GM19240 (cell line): ENCODE measurements around the gene SPATA21.

Experiments
- DNase-seq: peaks from one replicate; pipeline ENCODE4 v3.0.0; 2011; ENCODE audit warnings: low spot score; ENCODE audit not compliant: insufficient read length

The SPATA21 gene

GRCh38 chr1:16421201-16421600, 16.0 kb downstream of the SPATA21 start:
- DNase-seq, result no peak

DNA sequence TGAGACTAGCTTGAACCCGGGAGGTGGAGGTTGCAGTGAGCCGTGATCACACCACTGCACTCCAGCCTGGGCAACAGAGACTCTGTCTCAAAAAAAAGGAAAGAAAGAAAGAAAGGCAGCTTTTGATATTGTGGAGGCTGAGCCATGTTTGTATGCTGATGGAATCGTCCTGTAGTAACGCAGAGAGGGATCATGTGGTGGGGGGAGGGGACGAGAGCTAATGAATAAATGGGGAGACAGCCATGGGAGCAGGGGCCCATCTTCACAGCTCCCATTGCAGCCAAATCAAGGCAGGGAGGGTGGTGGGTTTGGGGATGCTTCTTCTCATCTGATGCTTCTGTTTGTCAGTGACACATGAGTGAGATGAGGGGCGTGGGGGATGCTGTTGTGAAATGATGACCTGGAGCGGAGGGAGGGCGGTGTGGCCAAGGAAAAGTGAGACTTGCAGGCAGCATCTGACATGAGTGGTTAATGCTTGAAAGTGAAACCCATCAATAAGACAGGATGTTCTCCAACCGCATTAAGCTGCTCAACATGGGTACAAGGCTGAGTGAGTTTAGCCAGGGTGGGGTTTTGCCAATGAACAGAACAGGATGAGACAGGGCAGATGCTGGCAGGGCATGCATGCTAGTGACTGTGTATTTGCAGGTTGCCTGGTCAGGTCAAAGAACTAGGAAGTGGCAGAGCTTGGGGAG, 16.7 kb downstream of the SPATA21 start:
- DNase-seq, result peak; percentile 67

DNA sequence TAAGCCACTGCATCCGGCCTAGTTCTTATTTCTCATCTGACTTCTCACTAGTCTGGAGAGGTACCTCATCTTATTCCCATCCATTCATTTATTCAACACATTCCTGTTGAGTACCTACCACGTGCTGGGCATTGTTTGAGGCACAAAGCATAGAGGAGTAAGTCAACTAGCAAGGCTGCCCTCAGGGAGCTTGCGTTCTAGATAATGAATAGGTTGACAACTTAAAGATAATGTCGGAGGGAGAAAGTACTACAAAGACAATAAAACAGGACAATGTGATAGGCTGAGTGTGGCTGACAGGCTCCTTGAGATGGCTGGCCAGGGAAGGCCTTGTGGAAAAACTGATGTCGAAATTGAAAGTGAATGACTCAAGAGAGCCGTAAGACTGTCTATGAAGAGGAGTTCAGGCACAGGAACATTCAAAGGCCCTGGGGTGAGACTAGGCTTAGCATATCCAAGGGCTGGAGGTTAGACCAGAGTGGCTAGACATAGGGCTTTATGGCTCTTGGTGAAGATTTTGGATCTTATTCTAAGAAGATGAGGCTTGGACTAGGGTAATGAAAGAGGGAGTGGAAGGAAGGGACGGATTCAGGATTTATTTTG, 18.3 kb downstream of the SPATA21 start:
- no peak for DNase-seq

- no peak for DNase-seq
Measured at GRCh38 chr1:16413191-16413590, 24.0 kb downstream of the SPATA21 start.

DNA sequence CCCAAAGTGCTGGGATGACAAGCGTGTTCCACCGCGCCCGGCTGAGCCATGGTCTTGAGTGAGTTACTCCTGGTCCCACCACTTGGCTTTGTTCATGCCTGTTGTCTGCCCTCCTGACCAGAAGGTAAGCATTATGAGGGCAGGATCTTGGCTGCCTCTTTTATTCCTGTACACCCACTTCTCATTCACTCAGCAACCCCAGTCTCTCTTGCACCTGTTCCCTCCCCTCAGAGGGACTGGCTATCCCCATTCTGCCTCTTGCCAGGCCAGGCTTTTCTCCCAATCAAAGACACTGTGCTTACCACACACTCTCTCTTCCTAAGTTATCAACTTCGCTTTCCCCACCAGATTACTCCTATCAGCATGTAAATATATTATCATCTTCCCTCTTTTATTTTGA, 26.4 kb downstream of the SPATA21 start:
- DNase-seq, result no peak

DNA sequence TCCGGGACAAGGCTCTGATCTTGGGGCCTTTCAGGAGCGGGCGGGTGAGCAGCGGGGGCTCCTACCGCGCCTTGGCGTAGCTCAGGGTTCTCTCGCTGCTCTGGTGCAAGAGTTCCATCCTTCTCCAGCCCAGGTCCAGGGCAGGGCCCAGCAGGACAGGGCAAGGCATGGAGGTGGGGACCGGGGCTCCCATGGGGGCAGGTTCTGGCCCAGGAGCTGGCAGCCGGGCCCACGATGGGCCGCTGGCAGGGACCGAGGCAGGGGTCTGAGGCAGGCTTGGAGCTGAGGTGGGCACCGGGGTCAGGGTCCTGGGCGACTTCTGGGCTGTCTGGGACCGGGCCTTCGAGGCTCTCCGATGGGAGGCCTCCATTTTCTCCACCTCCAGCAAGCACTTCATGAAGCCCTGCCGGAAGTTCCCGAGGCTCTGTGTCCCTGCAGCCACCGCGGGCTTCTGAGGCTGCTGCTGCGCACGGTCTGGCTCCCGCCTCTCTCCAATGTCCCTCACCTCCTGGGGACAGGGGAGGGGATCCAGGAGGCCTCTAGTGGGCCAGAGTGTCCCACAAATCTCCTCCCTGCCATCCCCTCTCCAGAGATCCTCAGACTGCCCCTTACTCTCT, 27.6 kb downstream of the SPATA21 start:
- no peak for DNase-seq

- no peak for DNase-seq
Measured at GRCh38 chr1:16406868-16407267, 30.4 kb downstream of the SPATA21 start.

GRCh38 chr1:16405441-16405840, 31.8 kb downstream of the SPATA21 start:
- DNase-seq, result no peak

GRCh38 chr1:16402742-16403141, 34.5 kb downstream of the SPATA21 start:
- no peak for DNase-seq

DNA sequence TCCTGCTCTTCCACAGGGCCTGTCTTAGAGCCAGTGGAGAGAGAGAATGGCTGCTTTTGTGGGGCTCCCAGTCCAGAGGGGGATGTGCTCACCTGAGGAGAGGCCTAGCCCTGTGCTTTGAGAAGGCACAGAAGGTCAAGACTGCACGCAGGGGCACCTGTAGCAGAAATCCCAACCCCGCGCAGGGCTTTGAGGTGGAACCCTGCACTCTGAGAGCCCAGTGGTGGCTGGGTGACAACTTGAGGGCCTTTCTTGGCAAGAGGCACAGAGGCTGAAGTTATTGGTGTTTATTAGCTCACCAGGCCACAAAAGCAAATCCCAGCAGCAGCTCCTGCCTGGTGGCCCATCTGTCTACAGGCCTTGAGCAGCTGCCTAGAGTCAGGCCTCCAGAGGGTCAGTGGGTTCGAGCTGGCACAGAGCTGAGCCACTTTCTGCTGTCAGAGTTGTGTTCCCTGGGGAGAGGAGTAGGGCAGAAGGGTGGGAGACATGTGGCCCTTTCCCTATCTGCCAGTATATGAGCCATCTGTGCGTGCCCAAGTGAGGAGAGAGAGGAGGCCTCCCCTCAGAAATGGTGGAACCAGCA, 38.8 kb downstream of the SPATA21 start:
- no peak for DNase-seq

DNA sequence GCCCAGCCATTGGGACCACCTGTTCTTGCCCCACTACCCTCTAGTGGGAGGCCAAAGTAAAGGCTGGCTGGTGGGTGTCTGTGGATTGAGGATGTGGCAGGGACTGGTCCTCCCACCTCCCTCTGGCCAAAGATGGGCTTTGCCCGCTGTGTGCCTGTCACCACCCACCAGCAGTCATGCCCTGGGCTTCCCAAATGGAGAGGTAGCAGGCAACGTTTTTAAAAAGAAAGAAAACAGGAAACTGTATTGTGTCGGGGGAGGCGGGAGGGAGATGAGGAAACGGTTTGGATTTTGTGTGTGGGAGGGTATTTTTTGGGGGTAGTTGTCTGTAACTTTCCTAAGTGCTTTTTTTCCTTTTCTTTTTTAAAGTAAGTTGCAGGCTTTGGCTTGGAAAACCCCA, 40.1 kb downstream of the SPATA21 start:
- no peak for DNase-seq

- DNase-seq, result no peak
Measured at GRCh38 chr1:16396591-16396990, 40.6 kb downstream of the SPATA21 start.

DNA sequence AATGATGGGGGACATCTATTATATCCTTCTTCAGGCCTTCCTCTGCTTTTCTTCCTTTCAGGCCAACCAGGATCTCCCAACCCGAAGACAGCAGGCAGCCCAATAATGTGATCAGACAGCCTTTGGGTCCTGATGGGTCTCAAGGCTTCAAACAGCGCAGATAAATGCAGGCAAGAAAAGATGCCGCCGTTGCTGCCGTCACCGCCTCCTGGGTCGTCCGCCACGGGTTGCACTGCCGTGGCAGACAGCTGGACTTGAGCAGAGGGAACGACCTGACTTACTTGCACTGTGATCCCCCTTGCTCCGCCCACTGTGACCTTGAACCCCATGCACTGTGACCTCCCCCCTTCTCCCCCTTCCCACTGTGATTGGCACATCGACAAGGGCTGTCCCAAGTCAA, 42.2 kb downstream of the SPATA21 start:
- DNase-seq, result no peak

DNA sequence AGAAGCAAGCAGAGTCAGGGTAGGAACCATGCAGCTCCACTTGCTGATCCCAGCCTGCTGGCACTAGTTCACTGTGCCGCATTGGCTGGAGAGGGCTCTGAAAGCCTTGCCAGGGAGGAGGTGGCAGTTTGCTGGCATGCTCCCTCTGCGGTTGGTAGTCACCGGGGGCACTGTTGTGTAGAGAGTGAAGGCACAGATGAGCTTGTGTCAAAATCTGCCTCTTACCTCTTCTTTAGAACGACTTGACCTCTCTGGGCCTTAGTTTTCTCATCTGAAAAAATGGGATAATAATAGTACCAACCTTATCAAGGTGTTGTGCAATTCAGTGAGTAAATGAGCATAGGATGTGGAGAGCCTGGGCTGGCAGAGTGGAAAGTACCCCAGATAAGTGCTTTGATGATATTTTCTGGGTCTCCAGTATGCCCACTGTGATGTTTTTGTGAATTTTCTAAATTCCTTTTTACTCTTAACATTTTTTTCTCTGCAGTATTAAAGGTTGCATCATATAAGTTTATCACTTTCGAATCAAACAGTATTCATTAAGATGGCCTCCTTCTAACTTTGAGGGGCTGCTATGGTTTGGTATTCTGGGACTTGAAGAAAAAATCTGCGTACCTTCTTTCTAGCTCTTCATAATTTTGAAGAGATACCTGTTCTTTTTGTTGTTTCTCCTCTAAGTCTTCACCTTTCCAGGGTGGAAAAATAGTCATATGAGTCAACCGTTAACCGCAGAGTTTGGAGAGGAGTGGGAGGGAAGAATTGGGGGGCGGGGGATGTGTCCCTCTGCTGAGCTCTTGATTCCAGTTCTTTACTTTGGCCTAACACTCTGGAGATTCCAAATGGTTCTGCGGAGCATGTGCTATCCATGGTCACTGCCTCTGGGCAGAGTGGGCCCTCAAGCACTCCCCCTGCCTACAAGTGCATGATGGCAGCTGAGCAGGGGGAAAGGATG, 43.4 kb downstream of the SPATA21 start:
- no peak for DNase-seq

- DNase-seq, result no peak
Measured at GRCh38 chr1:16392740-16393569, 44.3 kb downstream of the SPATA21 start.

DNA sequence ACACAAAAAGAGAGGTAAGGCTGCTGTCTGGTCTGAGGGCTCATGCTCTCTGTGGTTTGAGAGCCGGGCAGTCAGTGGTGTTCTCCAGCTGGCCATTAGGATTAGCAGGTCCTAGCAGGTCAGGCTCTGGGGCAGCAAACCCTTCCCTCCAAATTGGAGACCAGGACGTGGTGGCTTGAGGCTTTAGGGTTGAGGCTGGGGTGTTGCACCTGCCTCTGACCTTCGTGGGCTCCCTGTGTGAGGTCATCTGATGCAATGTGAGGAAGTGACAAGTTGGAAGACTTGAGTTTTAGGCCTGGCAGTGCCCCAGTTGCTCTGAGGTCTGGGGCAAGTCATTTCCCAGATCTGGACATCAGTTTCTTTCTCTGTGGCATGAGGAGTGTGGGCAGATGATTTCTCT, 45.8 kb downstream of the SPATA21 start:
- DNase-seq, result no peak

GRCh38 chr1:16387201-16388188, 49.7 kb downstream of the SPATA21 start:
- no peak for DNase-seq

- DNase-seq, result no peak
Measured at GRCh38 chr1:16386454-16387113, 50.6 kb downstream of the SPATA21 start.
